ENCODE results near the gene TMEM213. TPM values are rescaled to one million over a fixed set of nuclear protein-coding genes. Genes with fewer than 3 reads are reported as not detected.

TMEM213 gene
- total and polyA plus RNA-seq, 2 experiments from 2014 or later, result not detected

GRCh38 chr7:138755331-138755747 lies 42.5 kb upstream of the TMEM213 start:
- Histone ChIP-seq H3K27me3 (replicated peaks; ENCODE audit: insufficient read depth) (peaks cover 13% of the 10 kb centered on the region; the same call in 1 of the 2 replicates), H3F3A (ENCODE audit: insufficient read depth) (no peaks in the 10 kb centered on the region), H4K20me1 (ENCODE audit: insufficient read depth) (no peaks in the 10 kb centered on the region), H3K36me3 (ENCODE audit: low read depth) (no peaks in the 10 kb centered on the region), H3K79me2 (ENCODE audit: insufficient read depth) (no peaks in the 10 kb centered on the region), H3K4me3 (no peak overlapping the region), H2AFZ (no peak overlapping the region), H3K27ac (no peak overlapping the region), H3K9me2 (ENCODE audit: insufficient read depth) (no peaks in the 10 kb centered on the region), H3K4me1 (ENCODE audit: insufficient read depth) (no peaks in the 10 kb centered on the region), H3K9me3 (ENCODE audit: low read depth) (no peaks in the 10 kb centered on the region), H3K9ac (no peak overlapping the region), H3K4me2 (ENCODE audit: unreplicated experiment) (no peak overlapping the region)
- TF ChIP-seq EZH2phosphoT487 (IDR thresholded peaks at IDR 0.05; ENCODE audit: insufficient read depth, low read depth), result no peak
- in situ Hi-C loops (cut with MboI), result no loop called here
- DNase-seq, result no peak
- WGBS, 2 experiments (ENCODE audit: low coverage in 1 of 2, low lambda C conversion rate in 2 of 2, missing lambda C conversion rate in 2 of 2), result 44 to 45% methylated on average over 10 of the region's 10 CpGs

- H3K4me2 ChIP-seq (ENCODE audit: unreplicated experiment), result no peak overlapping the region
- 25 to 28% methylated on average over 4 of the region's 4 CpGs for WGBS, 2 experiments (ENCODE audit: low coverage in 1 of 2, low lambda C conversion rate in 2 of 2, missing lambda C conversion rate in 2 of 2)
Observed at GRCh38 chr7:138755842-138756590, 41.8 kb upstream of the TMEM213 start.

DNA sequence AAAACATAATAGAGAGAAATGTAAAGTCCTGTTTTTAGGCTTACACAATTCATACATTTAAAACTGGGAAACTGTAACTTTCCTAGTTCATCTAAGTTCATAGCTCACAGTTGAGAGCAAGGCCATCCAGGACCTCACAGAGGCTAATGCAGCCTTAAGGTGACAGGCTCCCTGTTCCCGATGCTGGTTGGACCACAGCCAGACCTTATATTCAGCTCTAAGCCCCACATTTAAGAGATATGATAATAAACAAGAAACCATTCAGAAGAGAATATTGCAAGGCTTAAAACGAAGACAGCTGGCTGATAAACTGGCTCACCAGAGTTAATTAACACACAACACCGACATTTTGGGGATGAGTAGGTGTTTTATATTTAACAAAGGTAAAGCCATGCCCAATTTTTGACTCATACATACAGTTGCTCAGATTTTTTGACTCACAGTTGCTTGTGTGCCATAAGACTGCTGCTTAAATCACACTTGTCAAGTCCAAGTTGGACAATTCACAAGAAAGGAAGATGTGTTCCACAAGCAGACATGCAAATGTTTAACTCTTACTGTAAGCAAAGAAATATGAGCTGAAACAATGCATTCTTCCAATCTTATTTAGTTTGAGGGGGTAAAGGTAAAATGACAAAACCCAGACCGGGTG lies 41.1 kb upstream of the TMEM213 start:
- Histone ChIP-seq H3K4me2 (ENCODE audit: unreplicated experiment) (no peak overlapping the region), H3K27ac (no peak overlapping the region), H3K4me3 (no peak overlapping the region), H3K9me3 (ENCODE audit: low read depth) (no peaks in the 10 kb centered on the region), H3K9me2 (ENCODE audit: insufficient read depth) (no peaks in the 10 kb centered on the region), H3K79me2 (ENCODE audit: insufficient read depth) (no peaks in the 10 kb centered on the region), H2AFZ (no peak overlapping the region), H3F3A (ENCODE audit: insufficient read depth) (no peaks in the 10 kb centered on the region), H3K4me1 (ENCODE audit: insufficient read depth) (no peaks in the 10 kb centered on the region), H3K36me3 (ENCODE audit: low read depth) (no peaks in the 10 kb centered on the region), H4K20me1 (ENCODE audit: insufficient read depth) (no peaks in the 10 kb centered on the region), H3K9ac (no peak overlapping the region), H3K27me3 (replicated peaks; ENCODE audit: insufficient read depth) (peaks cover 7% of the 10 kb centered on the region; the same call in 1 of the 2 replicates)
- TF ChIP-seq EZH2phosphoT487 (IDR thresholded peaks at IDR 0.05; ENCODE audit: insufficient read depth, low read depth), result no peak
- WGBS, 2 experiments (ENCODE audit: low coverage in 1 of 2, low lambda C conversion rate in 2 of 2, missing lambda C conversion rate in 2 of 2), result 32 to 34% methylated on average over 4 of the region's 4 CpGs
- peak; percentile 14 for DNase-seq
- in situ Hi-C loops (cut with MboI), result no loop called here

More at GRCh38 chr7:138755842-138756590, 41.8 kb upstream of the TMEM213 start:
- no peak overlapping the region for H3K4me3 ChIP-seq
- no peaks in the 10 kb centered on the region for H3K36me3 ChIP-seq (ENCODE audit: low read depth)
- peak; percentile 13 for DNase-seq
- peaks cover 7% of the 10 kb centered on the region; the same call in 1 of the 2 replicates for H3K27me3 ChIP-seq (replicated peaks; ENCODE audit: insufficient read depth)
- no peaks in the 10 kb centered on the region for H3K79me2 ChIP-seq (ENCODE audit: insufficient read depth)
- H3K4me1 ChIP-seq (ENCODE audit: insufficient read depth), result no peaks in the 10 kb centered on the region
- TF ChIP-seq EZH2phosphoT487 (IDR thresholded peaks at IDR 0.05; ENCODE audit: insufficient read depth, low read depth), result no peak
- TF ChIP-seq EZH2 (IDR thresholded peaks at IDR 0.05; ENCODE audit: insufficient read depth, poor library complexity, severe bottlenecking), result no peak
- no peaks in the 10 kb centered on the region for H3K9me2 ChIP-seq (ENCODE audit: insufficient read depth)
- no peak overlapping the region for H3K9ac ChIP-seq
- no peak overlapping the region for H3K27ac ChIP-seq
- H4K20me1 ChIP-seq (ENCODE audit: insufficient read depth), result no peaks in the 10 kb centered on the region
- no peaks in the 10 kb centered on the region for H3F3A ChIP-seq (ENCODE audit: insufficient read depth)
- no peak overlapping the region for H2AFZ ChIP-seq
- in situ Hi-C loops (cut with MboI), result no loop called here
- no peaks in the 10 kb centered on the region for H3K9me3 ChIP-seq (ENCODE audit: low read depth)

DNA sequence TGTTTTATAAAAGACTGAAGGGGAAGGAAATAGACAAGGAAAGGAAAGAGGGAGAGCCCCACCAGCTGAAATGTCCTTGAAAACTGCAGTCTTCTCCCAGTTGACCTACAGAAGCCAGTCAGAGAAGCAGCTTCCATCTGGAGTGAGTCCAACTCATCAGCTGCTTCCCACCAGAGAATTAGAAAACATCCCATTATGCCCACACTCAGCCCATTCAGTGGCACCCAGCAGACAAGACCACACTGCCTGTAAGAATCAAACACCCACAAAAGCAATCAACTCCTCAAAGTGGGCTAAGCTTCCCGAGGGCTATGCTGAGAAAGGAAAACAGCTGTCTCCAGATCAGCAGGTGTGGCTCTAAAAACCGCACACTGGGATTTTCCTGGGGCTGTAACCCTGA lies 29.6 kb upstream of the TMEM213 start:
- no peak overlapping the region for H3K9ac ChIP-seq
- H3F3A ChIP-seq (ENCODE audit: insufficient read depth), result no peaks in the 10 kb centered on the region
- peaks cover 11% of the 10 kb centered on the region for H3K27me3 ChIP-seq (replicated peaks; ENCODE audit: insufficient read depth)
- no peak overlapping the region for H3K27ac ChIP-seq
- TF ChIP-seq EZH2phosphoT487 (IDR thresholded peaks at IDR 0.05; ENCODE audit: insufficient read depth, low read depth), result no peak
- TF ChIP-seq EZH2 (IDR thresholded peaks at IDR 0.05; ENCODE audit: insufficient read depth, poor library complexity, severe bottlenecking), result no peak
- H2AFZ ChIP-seq, result no peak overlapping the region
- no peak overlapping the region for H3K4me2 ChIP-seq (ENCODE audit: unreplicated experiment)
- no peaks in the 10 kb centered on the region for H3K9me2 ChIP-seq (ENCODE audit: insufficient read depth)
- H3K79me2 ChIP-seq (ENCODE audit: insufficient read depth), result no peaks in the 10 kb centered on the region
- no peak overlapping the region for H3K4me3 ChIP-seq
- no peak for DNase-seq
- no peaks in the 10 kb centered on the region for H4K20me1 ChIP-seq (ENCODE audit: insufficient read depth)
- WGBS, 2 experiments (ENCODE audit: low coverage in 1 of 2, low lambda C conversion rate in 2 of 2, missing lambda C conversion rate in 2 of 2), result 13 to 31% methylated on average over 2 of the region's 2 CpGs
- in situ Hi-C loops (cut with MboI), result no loop called here
- H3K36me3 ChIP-seq (ENCODE audit: low read depth), result no peaks in the 10 kb centered on the region
- no peaks in the 10 kb centered on the region for H3K9me3 ChIP-seq (ENCODE audit: low read depth)
- no peaks in the 10 kb centered on the region for H3K4me1 ChIP-seq (ENCODE audit: insufficient read depth)
